HepG2 (cell line): ENCODE data around the gene OSBPL2. TPM values are rescaled to one million over a fixed set of nuclear protein-coding genes. Genes with fewer than 3 reads are reported as not detected.

Experiments used
- ATAC-seq: fragments of 200-7000 bp; cut with Tn5 transposase; 3 replicates; pipeline ENCODE4 v1.9.1; 2020; ENCODE audit warnings: mild to moderate bottlenecking, moderate library complexity
- BruUV-seq: library from RNA; stranded (reverse); fragments of 400-500 nt; replicated peaks from 2 replicates; lab custom pipeline; 2021; lab: Mats Ljungman, UMichigan
- CTCF ChIA-PET: fragments of 300-600 bp; formaldehyde crosslinking; extraction: SDS; loops from one replicate; lab custom pipeline; 2021; ENCODE audit warnings: low total read pairs, inconsistent platforms, low intra/inter-chr PET ratio; lab: Yijun Ruan, JAX
- POLR2A ChIA-PET: fragments of 350-600 bp; sonication (Branson Sonifier 250); formaldehyde crosslinking; loops from one replicate; lab custom pipeline; 2020; ENCODE audit warnings: antibody characterized with exemption, inconsistent platforms; lab: Yijun Ruan, JAX
- DNase-seq: peaks from one replicate; pipeline ENCODE4 v3.0.0-alpha.2; 2015; ENCODE audit warnings: low spot score
- FAIRE-seq: peaks from 3 replicates; lab custom pipeline; 2011; peaks lifted over from hg19 to GRCh38; lab: Jason Lieb, UNC
- H2AFZ ChIP-seq: one replicate; pipeline ENCODE4 v1.6.1; 2011; ENCODE audit warnings: low read length, inconsistent platforms
- H3K27ac ChIP-seq: fragments of 300-600 bp; 3 replicates; pipeline ENCODE4 v1.8.0; 2011; ENCODE audit warnings: mixed run types, mild to moderate bottlenecking, mixed read lengths, low read length, inconsistent platforms; ENCODE audit not compliant: insufficient read depth; ENCODE audit errors: extremely low read length
- H3K27me3 ChIP-seq, 2 experiments: fragments of 200-600 bp in 1 of 2; 2 replicates in 1 of 2; 3 replicates in 1 of 2; pipeline versions ENCODE4 v1.6.0 to v1.8.0; 2011; ENCODE audit warnings: low read length in 2 of 2, mild to moderate bottlenecking in 2 of 2, moderate library complexity in 2 of 2, inconsistent platforms in 1 of 2; ENCODE audit not compliant: insufficient read depth in 2 of 2, control insufficient read depth in 1 of 2
- H3K36me3 ChIP-seq, 2 experiments: fragments of 200-600 bp in 1 of 2; replicated peaks in 1 of 2; 2 replicates in 1 of 2; 3 replicates in 1 of 2; pipeline versions ENCODE4 v1.5.1 to v1.8.0; 2011; ENCODE audit warnings: low read length in 2 of 2, inconsistent platforms in 1 of 2; ENCODE audit not compliant: insufficient read depth in 2 of 2, control insufficient read depth in 1 of 2
- H3K4me1 ChIP-seq: 2 replicates; pipeline ENCODE4 v1.5.1; 2012; ENCODE audit warnings: low read length, inconsistent platforms; ENCODE audit not compliant: insufficient read depth
- H3K4me2 ChIP-seq: 2 replicates; pipeline ENCODE4 v1.6.0; 2011; ENCODE audit warnings: low read depth, low read length, inconsistent platforms
- H3K4me3 ChIP-seq, 3 experiments: fragments of 200-600 bp in 1 of 3; sonication (generic), shearing (Covaris generic) in 1 of 3; replicated peaks in 1 of 3; 2 replicates each; pipeline ENCODE4 v1.5.1; 2011 to 2016; ENCODE audit warnings: low read length in 3 of 3, inconsistent platforms in 2 of 3, low read depth in 2 of 3, mild to moderate bottlenecking in 2 of 3, control low read depth in 1 of 3, mixed read lengths in 1 of 3; ENCODE audit not compliant: insufficient read depth in 1 of 3
- H3K79me2 ChIP-seq: one replicate; pipeline ENCODE4 v1.6.1; 2011; ENCODE audit warnings: low read length, inconsistent platforms; ENCODE audit not compliant: insufficient read depth
- H3K9ac ChIP-seq: 2 replicates; pipeline ENCODE4 v1.6.0; 2011; ENCODE audit warnings: mild to moderate bottlenecking, low read depth, low read length, inconsistent platforms; ENCODE audit not compliant: insufficient read depth
- H3K9me3 ChIP-seq: 2 replicates; pipeline ENCODE4 v1.5.1; 2012; ENCODE audit warnings: mild to moderate bottlenecking, low read length
- H4K20me1 ChIP-seq: 2 replicates; pipeline ENCODE4 v1.6.0; 2011; ENCODE audit warnings: inconsistent platforms, mild to moderate bottlenecking, low read length, moderate library complexity; ENCODE audit not compliant: insufficient read depth
- CBX5 ChIP-seq: sonication (generic); formaldehyde crosslinking; IDR thresholded peaks from 2 replicates; pipeline ENCODE4 v1.4.0; 2020; ENCODE audit warnings: missing genetic modification reagents, borderline replicate concordance
- FIP1L1 ChIP-seq: fragments of 200-400 bp; formaldehyde crosslinking; IDR thresholded peaks from 2 replicates; pipeline ENCODE4 v1.6.1; 2018; ENCODE audit warnings: low read depth, mild to moderate bottlenecking, low read length, moderate library complexity, borderline replicate concordance; ENCODE audit not compliant: insufficient read depth
- IKZF5 ChIP-seq: IDR thresholded peaks from 2 replicates; pipeline ENCODE4 v1.6.1; 2018; ENCODE audit warnings: missing genetic modification reagents, mild to moderate bottlenecking, missing compliant biosample characterization
- KDM2A ChIP-seq: sonication (generic); formaldehyde crosslinking; IDR thresholded peaks from 2 replicates; pipeline ENCODE4 v1.4.0; 2020; ENCODE audit warnings: low read depth, missing genetic modification reagents, borderline replicate concordance
- PHB2 ChIP-seq: fragments of 450-650 bp; IDR thresholded peaks from 2 replicates; pipeline ENCODE4 v1.6.1; 2018; ENCODE audit not compliant: partially characterized antibody
- POLR2G ChIP-seq: fragments of 200-400 bp; formaldehyde crosslinking; IDR thresholded peaks from 2 replicates; pipeline ENCODE4 v1.6.1; 2018; ENCODE audit warnings: mild to moderate bottlenecking, low read depth, low read length, moderate library complexity
- SMAD1 ChIP-seq: sonication (generic); formaldehyde crosslinking; IDR thresholded peaks from 2 replicates; pipeline ENCODE4 v1.4.0; 2020; ENCODE audit warnings: missing genetic modification reagents, low read depth, mild to moderate bottlenecking, borderline replicate concordance
- SRY ChIP-seq: sonication (generic); formaldehyde crosslinking; IDR thresholded peaks from 2 replicates; pipeline ENCODE4 v1.8.0; 2022; ENCODE audit warnings: mild to moderate bottlenecking, missing genetic modification reagents
- TCF7L2 ChIP-seq: IDR thresholded peaks from 2 replicates; pipeline ENCODE4 v1.6.1; 2011; ENCODE audit warnings: mild to moderate bottlenecking, low read depth, low read length, moderate library complexity
- ZBTB7A ChIP-seq: sonication (generic); formaldehyde crosslinking; IDR thresholded peaks from 2 replicates; pipeline ENCODE4 v1.8.0; 2022; ENCODE audit warnings: mild to moderate bottlenecking, missing genetic modification reagents
- ZC3H13 ChIP-seq: sonication (generic); formaldehyde crosslinking; IDR thresholded peaks from 2 replicates; pipeline ENCODE4 v1.8.1; 2023; ENCODE audit warnings: mild to moderate bottlenecking, missing genetic modification reagents, moderate library complexity
- ZFP91 ChIP-seq: sonication (generic); formaldehyde crosslinking; IDR thresholded peaks from 2 replicates; pipeline ENCODE4 v1.9.0; 2022; ENCODE audit warnings: missing genetic modification reagents, mild to moderate bottlenecking, borderline replicate concordance
- ZNF430 ChIP-seq: sonication (generic); formaldehyde crosslinking; IDR thresholded peaks from 2 replicates; pipeline ENCODE4 v1.9.0; 2021; ENCODE audit warnings: mild to moderate bottlenecking, missing genetic modification reagents
- ZNF451 ChIP-seq: sonication (generic); formaldehyde crosslinking; IDR thresholded peaks from 2 replicates; pipeline ENCODE4 v1.5.0; 2020; ENCODE audit warnings: mild to moderate bottlenecking, missing genetic modification reagents
- ZNF574 ChIP-seq: sonication (generic); formaldehyde crosslinking; IDR thresholded peaks from 2 replicates; pipeline ENCODE4 v1.4.0; 2020; ENCODE audit warnings: missing genetic modification reagents
- ZNF577 ChIP-seq: sonication (generic); formaldehyde crosslinking; IDR thresholded peaks from 2 replicates; pipeline ENCODE4 v1.4.0; 2020; ENCODE audit warnings: mild to moderate bottlenecking, low read depth, missing genetic modification reagents, borderline replicate concordance
- ZNF790 ChIP-seq: sonication (generic); formaldehyde crosslinking; IDR thresholded peaks from 2 replicates; pipeline ENCODE4 v1.8.0; 2022; ENCODE audit warnings: missing genetic modification reagents, mild to moderate bottlenecking, borderline replicate concordance
- WGBS: methylation state at CpG from one replicate; pipeline ENCODE4 v1.1.6; 2017; ENCODE audit warnings: low lambda C conversion rate; 5-methylcytosine and 5-hydroxymethylcytosine counted together
- in situ Hi-C: cut with HindIII; loops from 2 replicates; pipeline ENCODE4 v1.10.0; 2017; ENCODE audit warnings: low pct_unique_long_range_greater_than_20kb; ENCODE audit not compliant: extremely low pct_ligation_motif_present
- intact Hi-C: fragments of 100-400 bp; cut with micrococcal nuclease; formaldehyde crosslinking; loops from one replicate; pipeline ENCODE4 v1.10.0; 2022; ENCODE audit not compliant: unreplicated experiment
- polyA plus RNA-seq, 8 experiments: library from polyadenylated mRNA; depleted of rRNA in 3 of 8; stranded (reverse) in 7 of 8; unstranded in 1 of 8; fragments of >200 nt; fragmentation: Illumina TruSeq in 4 of 8; extraction: Trizol in 4 of 8; gene quantifications; 2 replicates each; pipeline versions ENCODE4 v1.2.1 to v1.2.3, GENCODE V29; 2011 to 2016; ENCODE audit warnings: low read depth in 4 of 8, missing spikeins in 1 of 8, mixed read lengths in 1 of 8; ENCODE audit not compliant: insufficient read depth in 1 of 8
- total RNA-seq, 5 experiments: library from RNA; depleted of rRNA; stranded (reverse); fragments of >200 nt; fragmentation: Illumina TruSeq; extraction: Trizol; gene quantifications; 2 replicates each; pipeline ENCODE4 v1.2.3, GENCODE V29; 2016; ENCODE audit warnings: low read depth in 1 of 5

Gene OSBPL2
- total and polyA plus RNA-seq, 2 of the 13 experiments (the other 11 are each of a cell fraction or from before 2014, with no cell fraction given), result 18.5 to 37.4 TPM

GRCh38 chr20:62304331-62305148 is 66.2 kb downstream of the OSBPL2 start:
- H3K4me1 ChIP-seq, result peaks cover 43% of the 10 kb centered on the region
- H3K9ac ChIP-seq, result peak overlapping the region; percentile 91
- H2AFZ ChIP-seq, result no peak overlapping the region
- FAIRE-seq (no peak), ATAC-seq (no peak), DNase-seq (no peak)
- H4K20me1 ChIP-seq, result peaks cover 25% of the 10 kb centered on the region
- H3K9me3 ChIP-seq, result no peaks in the 10 kb centered on the region
- CTCF ChIA-PET, result interaction anchor here (2.0 to 6.1 kb wide), 2 partner anchors 72 to 79 kb away, joined by 4 to 73 read pairs; no protein-coding TSS in a partner anchor
- peaks cover 32% of the 10 kb centered on the region for H3K79me2 ChIP-seq
- H3K27ac ChIP-seq, result peak overlapping the region; percentile 97
- peak overlapping the region; percentile 99 for H3K4me2 ChIP-seq
- intact Hi-C loops, result no loop called here
- POLR2A ChIA-PET, result interaction anchor here (0.9 to 8.3 kb wide), 11 partner anchors 10 to 183 kb away, joined by 3 to 187 read pairs (median 4); partner anchors contain the start of genes LAMA5 and RPS21
- BruUV-seq, result no TSS peak
- in situ Hi-C loops, result loop anchor here (5.0 kb wide), 1 partner anchor 63 kb away; the partner anchor contains the start of gene LAMA5
- 39% methylated on average over 29 of the region's 29 CpGs for WGBS
- H3K4me3 ChIP-seq, result peak overlapping the region; percentile 70 to 98 (median 93)
- H3K27me3 ChIP-seq, result no peaks in the 10 kb centered on the region; a peak in 1 of 5 replicates
- H3K36me3 ChIP-seq, result peaks cover 29 to 49% of the 10 kb centered on the region in 2 experiments
- TF ChIP-seq ZNF451 (CRISPR knock-in tag) (0 out of 2 replicates have a peak, but pooled peaks have one; percentile 2), ZFP91 (0 out of 2 replicates have a peak, but pooled peaks have one; percentile 55), ZBTB7A (CRISPR knock-in tag) (peak; percentile 66; the same call in 1 of the 2 replicates), IKZF5 (CRISPR knock-in tag) (0 out of 2 replicates have a peak, but pooled peaks have one; percentile 31), CBX5 (CRISPR knock-in tag) (no peak; the same call in 1 of the 2 replicates), PHB2 (no peak), KDM2A (CRISPR knock-in tag) (0 out of 2 replicates have a peak, but pooled peaks have one; percentile 36), ZC3H13 (peak; percentile 70), ZNF430 (CRISPR knock-in tag) (peak; percentile 71; the same call in 1 of the 2 replicates), FIP1L1 (no peak), ZNF574 (CRISPR knock-in tag) (no peak), SRY (CRISPR knock-in tag) (0 out of 2 replicates have a peak, but pooled peaks have one; percentile 25), ZNF790 (CRISPR knock-in tag) (no peak), ZNF577 (CRISPR knock-in tag) (no peak), TCF7L2 (no peak), POLR2G (peak; percentile 63; the same call in 1 of the 2 replicates), SMAD1 (CRISPR knock-in tag) (0 out of 2 replicates have a peak, but pooled peaks have one; percentile 31)
